GM12873 (cell line): Measurements from ENCODE around the gene NFKBIZ.

Experiments
- CTCF ChIP-seq: IDR thresholded peaks from 2 replicates; pipeline ENCODE4 v1.5.1; 2012; ENCODE audit warnings: low read depth, mild to moderate bottlenecking, moderate library complexity, low read length, control low read depth; ENCODE audit not compliant: insufficient read depth; ENCODE audit errors: missing control alignments

Gene NFKBIZ

DNA sequence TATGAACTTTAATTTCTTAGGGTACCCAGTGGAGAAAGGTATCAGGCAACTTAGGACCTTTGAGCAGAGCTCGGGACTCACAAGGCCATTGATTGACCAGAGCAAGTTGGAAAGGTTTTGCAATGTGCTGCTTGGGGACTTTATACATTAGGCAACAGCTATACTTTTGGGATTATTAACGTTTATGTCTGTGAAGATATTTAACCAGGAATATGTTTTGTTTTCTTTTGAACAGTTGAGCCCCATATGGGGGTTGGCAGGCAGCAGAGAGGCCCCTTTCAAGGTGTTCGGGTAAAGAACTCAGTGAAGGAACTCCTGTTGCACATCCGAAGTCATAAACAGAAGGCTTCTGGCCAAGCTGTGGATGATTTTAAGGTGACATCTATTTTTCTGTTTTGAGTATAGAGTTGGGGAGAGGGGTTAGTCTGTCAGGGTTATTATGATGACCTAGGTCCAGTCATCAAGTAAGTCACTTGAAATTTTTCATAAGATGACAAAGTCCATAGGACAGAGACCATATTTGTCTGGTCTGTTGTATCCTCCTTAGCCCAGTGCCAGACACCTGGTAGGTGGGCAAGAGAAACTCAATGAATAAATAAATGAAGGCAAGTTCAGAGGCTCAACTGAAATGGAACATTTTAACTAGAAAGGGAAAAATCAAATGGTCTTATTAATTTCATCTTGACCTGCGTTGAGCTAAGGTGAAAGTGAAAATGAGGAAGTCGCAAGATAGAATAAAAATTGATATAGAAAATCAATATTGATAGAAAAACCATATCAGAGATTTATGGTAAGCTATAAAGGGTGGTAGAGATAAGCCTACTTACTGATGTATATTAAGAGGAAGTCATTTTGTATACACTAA lies 2.8 kb downstream of the NFKBIZ start:
- TF ChIP-seq CTCF, result no peak

DNA sequence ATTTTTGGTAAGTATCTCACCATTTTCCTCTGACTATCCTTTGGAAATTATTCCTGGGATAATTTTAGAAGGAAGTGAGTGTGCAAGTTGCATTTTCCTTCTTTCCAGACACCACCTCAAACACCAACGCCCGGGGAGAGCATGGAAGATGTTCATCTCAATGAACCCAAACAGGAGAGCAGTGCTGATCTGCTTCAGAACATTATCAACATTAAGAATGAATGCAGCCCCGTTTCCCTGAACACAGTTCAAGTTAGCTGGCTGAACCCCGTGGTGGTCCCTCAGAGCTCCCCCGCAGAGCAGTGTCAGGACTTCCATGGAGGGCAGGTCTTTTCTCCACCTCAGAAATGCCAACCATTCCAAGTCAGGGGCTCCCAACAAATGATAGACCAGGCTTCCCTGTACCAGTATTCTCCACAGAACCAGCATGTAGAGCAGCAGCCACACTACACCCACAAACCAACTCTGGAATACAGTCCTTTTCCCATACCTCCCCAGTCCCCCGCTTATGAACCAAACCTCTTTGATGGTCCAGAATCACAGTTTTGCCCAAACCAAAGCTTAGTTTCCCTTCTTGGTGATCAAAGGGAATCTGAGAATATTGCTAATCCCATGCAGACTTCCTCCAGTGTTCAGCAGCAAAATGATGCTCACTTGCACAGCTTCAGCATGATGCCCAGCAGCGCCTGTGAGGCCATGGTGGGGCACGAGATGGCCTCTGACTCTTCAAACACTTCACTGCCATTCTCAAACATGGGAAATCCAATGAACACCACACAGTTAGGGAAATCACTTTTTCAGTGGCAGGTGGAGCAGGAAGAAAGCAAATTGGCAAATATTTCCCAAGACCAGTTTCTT lies 3.9 kb downstream of the NFKBIZ start:
- no peak for TF ChIP-seq CTCF

GRCh38 chr3:101853982-101854381 lies 4.7 kb downstream of the NFKBIZ start:
- TF ChIP-seq CTCF, result no peak

- no peak for TF ChIP-seq CTCF
These were observed 5.4 kb downstream of the NFKBIZ start for GRCh38 chr3:101854608-101855304.

GRCh38 chr3:101857301-101857741 lies 8.0 kb downstream of the NFKBIZ start:
- no peak for TF ChIP-seq CTCF

- no peak for TF ChIP-seq CTCF
These were observed 9.2 kb downstream of the NFKBIZ start for GRCh38 chr3:101858464-101859030.
